Smooth muscle cell of the brain vasculature (primary cell): ENCODE measurements around the gene SNAPC4.
"Not testable (repeated sequence)": the region's sequence is repeated elsewhere in the genome, so short reads cannot be mapped to it uniquely, and the experiment has no call there.

Experiments
- DNase-seq: peaks from one replicate; pipeline ENCODE4 v3.0.0-alpha.2; 2012; ENCODE audit warnings: low read depth, low spot score

Gene SNAPC4

DNA sequence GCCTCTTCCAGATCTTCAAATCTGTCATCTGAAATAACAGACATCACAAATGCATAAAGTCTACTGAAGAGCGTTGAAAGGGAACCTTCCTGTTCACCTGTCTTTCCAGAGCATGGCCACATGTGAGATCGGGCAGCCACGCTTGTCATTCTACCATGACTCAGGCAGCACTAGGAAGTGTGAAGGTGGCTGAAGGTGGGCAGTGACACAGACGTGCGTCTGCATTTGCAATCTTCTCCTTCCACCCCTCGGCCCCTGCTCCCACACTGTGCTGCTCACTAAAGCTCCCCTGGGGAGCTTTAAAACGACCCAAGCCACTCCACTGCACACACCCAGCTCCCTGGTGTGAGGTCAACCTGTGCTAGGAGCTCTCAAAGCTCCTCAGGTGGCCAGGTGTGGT is 7.9 kb upstream of the SNAPC4 start:
- no peak for DNase-seq

DNA sequence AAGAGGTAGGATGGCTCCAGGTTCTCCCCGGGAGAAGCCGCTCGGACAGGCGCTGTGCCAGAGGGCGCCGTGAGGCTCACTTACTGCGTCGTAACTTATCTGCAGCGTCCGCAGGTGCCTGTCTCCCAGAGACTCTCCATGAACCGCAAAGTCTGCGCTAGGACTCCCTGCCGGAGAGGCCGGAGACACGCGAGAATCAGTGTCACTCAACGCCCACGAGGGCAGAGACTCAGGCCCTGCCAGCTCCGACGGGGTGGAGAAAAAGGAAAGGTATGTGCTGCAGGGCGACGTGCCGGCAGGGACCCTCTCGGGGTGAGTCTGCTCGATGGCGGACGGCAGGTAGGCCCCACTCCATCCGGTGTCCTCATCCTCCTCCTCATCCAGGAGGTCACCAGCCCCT is 7.1 kb upstream of the SNAPC4 start:
- DNase-seq, result not testable (repeated sequence)

GRCh38 chr9:136405904-136406303 is 5.9 kb upstream of the SNAPC4 start:
- DNase-seq, result not testable (repeated sequence)

- DNase-seq, result no peak
Measured at GRCh38 chr9:136405481-136405880, 5.5 kb upstream of the SNAPC4 start.

DNA sequence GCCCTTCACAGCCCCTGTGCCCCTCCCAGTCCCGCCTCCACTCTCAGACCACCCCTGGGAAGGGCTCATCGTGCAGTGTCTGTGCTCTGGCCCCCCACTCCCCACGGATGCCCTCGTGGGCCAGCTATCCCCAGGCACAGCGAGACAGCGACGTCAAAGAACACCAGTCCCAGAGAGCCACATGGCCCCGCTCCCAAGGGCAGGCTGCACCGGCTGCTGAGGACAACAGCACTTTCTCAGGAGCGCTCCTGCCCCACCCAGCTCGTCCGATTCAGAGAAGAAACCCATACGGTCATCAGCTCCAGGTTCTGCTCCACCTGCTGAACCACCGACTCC is 4.8 kb upstream of the SNAPC4 start:
- DNase-seq, result no peak

- DNase-seq, result no peak
Measured at GRCh38 chr9:136403915-136404800, 4.2 kb upstream of the SNAPC4 start.

GRCh38 chr9:136403538-136403914 is 3.6 kb upstream of the SNAPC4 start:
- DNase-seq, result no peak

- DNase-seq, result no peak
Measured at GRCh38 chr9:136402067-136402466, 2.1 kb upstream of the SNAPC4 start.

GRCh38 chr9:136401173-136401922 is 1.4 kb upstream of the SNAPC4 start:
- no peak for DNase-seq

DNA sequence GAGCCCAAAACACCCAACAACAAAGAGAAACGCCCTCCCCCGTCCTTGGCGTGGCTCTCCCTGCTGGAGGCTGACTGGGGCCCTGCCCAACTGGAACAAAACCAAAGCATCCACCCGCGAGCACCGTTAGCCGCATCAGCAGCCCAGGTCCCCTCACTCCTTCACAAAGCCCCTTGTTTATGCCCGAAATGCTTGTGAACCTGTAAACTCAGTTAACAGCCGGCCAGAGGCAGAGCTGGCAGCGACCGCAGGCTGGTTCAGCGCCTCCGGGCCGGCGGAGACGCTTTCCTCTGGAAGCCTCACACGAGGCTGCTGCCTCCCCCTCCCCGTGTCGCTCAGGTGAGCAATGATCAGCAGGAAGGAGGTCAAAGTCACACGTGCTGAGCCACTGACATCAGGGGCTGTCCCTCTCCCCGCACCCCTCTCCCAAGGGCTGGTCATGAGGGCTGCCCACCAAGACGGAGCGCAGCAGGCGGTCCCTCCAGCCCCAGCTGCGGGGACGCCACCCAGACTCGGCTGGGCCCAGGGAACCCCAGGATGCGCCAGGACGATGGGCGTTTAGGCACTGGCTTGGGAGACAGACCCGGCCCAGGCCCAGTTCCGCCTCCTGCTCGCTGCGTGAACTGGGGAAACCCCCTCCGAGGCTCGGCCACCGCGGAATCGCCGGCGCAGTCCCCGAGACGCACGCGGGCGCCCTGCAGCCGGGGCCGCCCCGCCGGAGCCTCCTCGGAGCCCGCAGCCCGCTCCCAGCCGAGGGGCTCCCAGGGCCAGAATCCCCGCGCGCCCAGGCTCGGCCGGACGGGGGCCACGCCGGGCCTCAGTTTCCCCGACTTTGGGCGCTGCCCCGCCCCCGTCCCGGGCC is 563 bp downstream of the SNAPC4 start:
- DNase-seq, result no peak

DNA sequence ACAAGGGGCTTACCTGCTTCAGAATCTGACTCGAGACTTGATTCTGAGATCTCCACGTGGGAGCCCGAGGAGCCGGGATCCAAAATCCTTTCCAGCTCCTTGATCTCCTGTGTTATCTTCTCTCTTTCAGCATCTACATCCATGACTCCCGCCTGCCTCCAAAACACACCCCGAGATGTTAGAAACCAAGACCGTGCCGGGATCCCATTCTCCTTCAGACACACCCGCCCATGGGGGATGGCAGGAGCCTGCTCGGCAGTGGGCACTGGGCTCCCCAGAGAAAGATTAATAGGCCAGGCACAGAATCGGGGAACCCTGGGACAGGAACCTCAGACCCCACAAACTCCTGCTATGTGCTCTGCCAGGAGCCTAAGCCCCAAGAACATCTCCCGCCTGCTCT is 1.7 kb downstream of the SNAPC4 start:
- no peak for DNase-seq

DNA sequence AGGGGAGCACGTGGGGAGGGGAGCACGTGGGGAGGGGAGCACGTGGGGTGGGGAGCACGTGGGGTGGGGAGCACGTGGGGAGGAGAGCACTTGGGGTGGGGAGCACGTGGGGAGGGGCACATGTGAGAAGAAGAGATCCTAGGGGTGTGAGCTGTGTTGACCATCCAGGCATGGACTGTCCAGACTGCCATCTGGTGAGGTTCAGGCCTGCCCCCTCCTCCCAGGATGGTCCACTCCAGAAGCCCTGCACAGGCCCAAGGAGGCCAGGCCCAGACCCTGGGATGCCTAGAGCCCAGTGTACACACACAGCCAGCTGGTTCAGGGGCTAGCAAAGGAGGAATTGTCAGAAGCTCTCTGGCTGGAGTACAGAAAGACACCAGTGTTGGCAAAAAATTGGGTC is 2.3 kb downstream of the SNAPC4 start:
- no peak for DNase-seq

GRCh38 chr9:136396219-136396515 is 3.8 kb downstream of the SNAPC4 start:
- no peak for DNase-seq

DNA sequence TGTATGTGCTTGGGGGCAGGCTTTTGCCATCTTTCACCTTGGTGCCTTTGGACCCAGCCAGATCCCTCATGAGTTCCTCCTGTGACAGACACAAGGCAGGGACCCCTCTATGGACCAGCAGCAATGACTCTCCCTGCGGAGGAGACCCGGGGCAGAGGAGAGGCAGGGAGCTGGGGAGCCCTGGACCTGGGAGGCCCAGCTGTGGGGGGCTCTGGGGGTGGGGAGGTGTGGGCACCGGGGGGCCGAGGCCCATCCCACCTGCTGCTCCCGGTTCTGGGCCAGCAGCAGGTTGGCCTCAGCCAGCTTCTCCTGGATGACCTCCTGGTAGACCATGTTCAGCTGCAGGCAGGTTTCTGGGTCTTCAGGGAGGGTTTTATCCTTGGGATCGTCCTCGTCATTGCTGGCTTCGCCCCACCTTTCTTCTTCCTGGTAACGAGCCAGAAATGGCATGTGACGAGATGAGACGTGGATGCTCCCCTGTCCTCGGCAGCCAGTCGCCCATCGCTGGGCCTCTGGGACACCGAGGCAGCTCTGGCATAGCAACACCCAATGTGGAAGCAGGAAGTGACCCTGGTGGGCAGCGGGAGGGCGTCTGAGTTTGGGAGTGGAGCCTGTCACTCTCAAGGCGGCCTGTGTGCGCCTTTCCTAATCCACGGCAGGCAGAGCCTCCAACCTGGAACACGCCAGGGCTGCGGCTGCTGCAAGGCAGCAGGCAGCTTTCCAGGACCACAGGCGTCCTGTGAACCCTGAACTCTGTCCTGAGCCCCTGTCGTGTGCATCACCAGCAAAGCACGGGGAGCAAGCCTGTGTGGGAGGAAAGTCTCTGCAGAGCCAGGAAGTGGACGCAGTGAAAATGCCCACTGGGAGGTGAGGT is 4.4 kb downstream of the SNAPC4 start:
- DNase-seq, result no peak

DNA sequence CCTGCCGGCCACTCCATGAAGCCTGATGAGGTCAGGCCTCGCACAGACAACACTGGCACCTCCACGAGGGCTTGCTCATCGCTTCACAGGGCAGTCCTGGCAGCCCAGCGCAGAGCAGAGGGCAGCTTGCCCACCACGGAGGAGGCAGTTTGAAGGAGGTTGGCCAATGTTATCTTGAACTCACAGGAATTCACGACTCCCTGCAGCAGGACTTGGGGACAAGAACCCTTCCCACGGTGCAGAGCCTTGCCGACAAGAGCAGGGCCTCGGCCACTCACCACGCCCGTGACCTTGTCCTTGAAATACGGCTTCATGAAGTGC is 5.0 kb downstream of the SNAPC4 start:
- no peak for DNase-seq

- no peak for DNase-seq
Measured at GRCh38 chr9:136394312-136395019, 5.5 kb downstream of the SNAPC4 start.

GRCh38 chr9:136393531-136393930 is 6.4 kb downstream of the SNAPC4 start:
- DNase-seq, result no peak

GRCh38 chr9:136392538-136393449 is 7.2 kb downstream of the SNAPC4 start:
- no peak for DNase-seq

- no peak for DNase-seq
Measured at GRCh38 chr9:136391737-136392537, 8.0 kb downstream of the SNAPC4 start.
